ENCODE results near the gene RPL41.

The RPL41 gene

DNA sequence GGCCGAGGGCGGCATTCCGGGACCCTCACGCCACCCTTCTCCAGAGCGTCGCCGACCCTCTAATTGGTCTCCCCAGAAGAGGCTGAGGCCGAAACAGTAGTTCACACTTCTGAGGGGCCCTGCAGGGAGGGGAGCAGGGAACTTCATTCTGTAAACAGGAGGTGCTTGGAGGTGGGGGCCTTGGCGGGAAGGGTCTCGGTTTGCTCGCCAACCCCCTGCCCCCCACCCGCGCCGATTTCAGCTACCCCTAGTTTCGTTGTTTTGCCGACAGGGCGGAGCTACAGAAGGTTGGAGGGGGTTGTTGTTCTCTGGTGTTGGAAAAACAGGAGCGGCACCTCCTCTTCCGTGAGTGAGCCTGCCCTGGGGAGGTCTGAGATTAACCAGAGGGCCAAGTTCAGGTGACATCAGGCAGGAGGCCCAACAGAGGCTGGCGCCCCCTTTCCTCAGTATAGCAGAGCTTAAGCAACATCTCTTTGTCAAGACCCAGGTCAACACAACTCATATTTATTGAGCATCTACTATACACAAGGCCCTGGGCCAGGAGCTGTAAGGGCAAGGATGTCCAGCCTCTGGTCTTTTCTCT, 35.8 kb upstream of the RPL41 start:
- H3K4me3 ChIP-seq (ENCODE audit: low read length), result peak overlapping the region; percentile 66
- no peak for DNase-seq (ENCODE audit: low read depth)
- no peak for TF ChIP-seq CTCF (conservative IDR thresholded peaks at IDR 0.05; ENCODE audit: low read depth, low read length)

DNA sequence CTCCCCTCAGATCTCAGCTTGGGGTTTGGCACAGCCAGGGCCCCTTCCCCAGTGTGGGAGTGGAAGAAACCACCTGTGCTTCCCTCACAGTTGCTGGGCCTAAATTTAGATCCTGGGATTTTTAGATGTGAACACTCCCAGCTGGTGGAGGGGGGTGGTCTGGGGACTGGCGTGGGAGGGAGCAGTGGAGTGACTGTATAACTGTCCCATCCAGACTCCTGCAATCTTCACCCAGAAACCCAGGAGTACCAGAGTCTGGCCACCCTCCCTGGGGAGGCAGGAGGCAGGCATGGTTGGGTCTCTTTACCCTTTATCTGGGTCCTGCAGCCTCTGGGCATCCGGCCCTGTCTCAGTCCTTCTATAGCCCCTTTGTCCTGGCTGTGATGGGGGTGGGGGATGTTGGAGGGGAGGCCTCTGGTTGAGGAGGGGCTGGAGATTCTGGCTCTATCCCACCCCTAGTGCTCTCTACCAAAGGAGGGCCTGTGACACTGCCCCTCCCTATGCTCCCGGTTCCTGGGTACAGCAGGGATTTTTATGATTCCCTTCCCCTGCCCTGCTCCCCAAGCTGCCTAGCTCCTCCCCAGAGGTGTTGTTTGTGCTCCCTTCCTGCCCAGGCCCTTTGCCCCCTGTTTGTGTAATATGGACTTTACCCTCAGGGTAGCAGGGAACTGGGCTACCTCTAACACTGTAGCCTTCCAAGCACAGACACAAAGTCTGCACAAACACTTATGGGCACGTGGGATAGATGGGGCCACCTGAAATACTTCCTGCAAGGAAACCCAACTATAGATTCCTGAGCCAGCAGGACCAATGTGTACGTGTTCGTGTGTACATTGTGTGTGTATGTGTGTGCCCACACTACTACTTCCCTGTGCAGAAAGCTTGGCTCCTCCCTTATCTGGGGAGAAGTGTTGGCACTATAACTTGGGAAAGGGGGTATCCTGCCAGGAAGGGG, 34.8 kb upstream of the RPL41 start:
- no peak for DNase-seq (ENCODE audit: low read depth)
- TF ChIP-seq CTCF (conservative IDR thresholded peaks at IDR 0.05; ENCODE audit: low read depth, low read length), result no peak
- H3K4me3 ChIP-seq (ENCODE audit: low read length), result no peak overlapping the region

DNA sequence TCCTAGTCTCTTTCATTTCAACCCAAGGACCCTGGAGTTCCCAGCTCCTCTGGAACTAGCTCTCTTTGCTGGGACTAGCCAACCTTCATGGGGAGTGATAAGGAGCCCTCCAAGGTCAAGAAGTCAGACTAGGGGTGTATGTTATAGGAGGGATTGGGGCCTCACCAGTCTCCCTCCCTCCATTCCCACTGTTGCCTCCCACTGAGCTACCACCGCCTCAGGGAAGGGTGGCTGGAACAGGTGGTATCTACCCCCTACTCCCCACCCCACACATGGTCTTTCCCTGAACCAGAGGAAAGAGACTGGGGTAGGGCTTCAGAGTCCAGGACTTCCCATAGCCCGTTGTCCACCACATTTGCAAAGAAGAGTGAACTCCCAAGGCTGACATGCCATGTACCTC, 34.1 kb upstream of the RPL41 start:
- DNase-seq (ENCODE audit: low read depth), result no peak
- H3K4me3 ChIP-seq (ENCODE audit: low read length), result no peak overlapping the region
- TF ChIP-seq CTCF (conservative IDR thresholded peaks at IDR 0.05; ENCODE audit: low read depth, low read length), result no peak

GRCh38 chr12:56082967-56083366, 33.5 kb upstream of the RPL41 start:
- no peak for TF ChIP-seq CTCF (conservative IDR thresholded peaks at IDR 0.05; ENCODE audit: low read depth, low read length)
- DNase-seq (ENCODE audit: low read depth), result no peak
- H3K4me3 ChIP-seq (ENCODE audit: low read length), result no peak overlapping the region

DNA sequence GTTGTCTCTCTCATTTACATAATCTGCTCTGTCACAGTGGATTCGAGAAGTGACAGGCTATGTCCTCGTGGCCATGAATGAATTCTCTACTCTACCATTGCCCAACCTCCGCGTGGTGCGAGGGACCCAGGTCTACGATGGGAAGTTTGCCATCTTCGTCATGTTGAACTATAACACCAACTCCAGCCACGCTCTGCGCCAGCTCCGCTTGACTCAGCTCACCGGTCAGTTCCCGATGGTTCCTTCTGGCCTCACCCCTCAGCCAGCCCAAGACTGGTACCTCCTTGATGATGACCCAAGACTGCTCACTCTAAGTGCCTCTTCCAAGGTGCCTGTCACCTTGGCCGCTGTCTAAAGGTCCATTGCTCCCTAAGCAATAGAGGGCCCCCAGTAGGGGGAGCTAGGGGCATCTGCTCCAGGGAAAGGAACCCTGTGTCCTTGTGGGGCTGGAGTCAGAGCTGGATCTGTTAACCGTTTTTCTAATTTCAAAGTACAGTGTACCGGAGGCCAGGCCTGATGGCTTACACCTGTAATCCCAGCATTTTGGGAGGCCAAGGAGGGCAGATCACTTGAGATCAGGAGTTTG, 31.4 kb upstream of the RPL41 start:
- no peak overlapping the region for H3K4me3 ChIP-seq (ENCODE audit: low read length)
- DNase-seq (ENCODE audit: low read depth), result no peak
- peak; percentile 60 for TF ChIP-seq CTCF (conservative IDR thresholded peaks at IDR 0.05; ENCODE audit: low read depth, low read length)

- no peak overlapping the region for H3K4me3 ChIP-seq (ENCODE audit: low read length)
- DNase-seq (ENCODE audit: low read depth), result no peak
- TF ChIP-seq CTCF (conservative IDR thresholded peaks at IDR 0.05; ENCODE audit: low read depth, low read length), result no peak
These were observed 30.3 kb upstream of the RPL41 start for GRCh38 chr12:56086096-56086495.
